DMS114 treated with DMSO at 0.1 percent for 48 hours (cell line): ENCODE results near the gene RGS9.

Experiments
- DNase-seq: peaks from one replicate; lab custom pipeline; 2025; ENCODE audit not compliant: unreplicated experiment; lab: John Stamatoyannopoulos, UW

RGS9 gene

GRCh38 chr17:65181237-65182061 lies 44.3 kb downstream of the RGS9 start:
- DNase-seq = no peak

DNA sequence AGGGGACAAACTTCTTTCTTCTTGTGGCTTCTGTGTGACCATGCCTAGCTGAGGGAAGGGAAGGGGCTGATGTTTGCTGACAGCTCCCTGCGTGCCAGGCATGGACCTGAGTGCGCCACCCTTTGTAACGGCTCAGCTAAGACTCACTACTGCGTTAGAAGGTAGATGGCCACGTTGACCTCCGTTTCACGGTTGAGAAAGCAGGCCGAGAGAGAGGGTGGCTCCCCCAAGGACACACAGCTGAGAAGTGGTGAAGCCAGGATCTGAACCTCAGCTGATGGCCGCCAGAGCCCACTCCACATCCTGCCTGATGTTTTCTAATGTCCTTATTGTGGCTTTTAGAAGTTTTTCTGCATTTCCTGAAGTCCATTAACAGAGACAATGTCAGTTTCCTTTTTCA lies 45.1 kb downstream of the RGS9 start:
- no peak for DNase-seq

GRCh38 chr17:65183736-65184135 lies 46.6 kb downstream of the RGS9 start:
- no peak for DNase-seq

- no peak for DNase-seq
Measured at GRCh38 chr17:65184235-65184959, 47.2 kb downstream of the RGS9 start.

GRCh38 chr17:65185062-65185461 lies 47.9 kb downstream of the RGS9 start:
- no peak for DNase-seq

DNA sequence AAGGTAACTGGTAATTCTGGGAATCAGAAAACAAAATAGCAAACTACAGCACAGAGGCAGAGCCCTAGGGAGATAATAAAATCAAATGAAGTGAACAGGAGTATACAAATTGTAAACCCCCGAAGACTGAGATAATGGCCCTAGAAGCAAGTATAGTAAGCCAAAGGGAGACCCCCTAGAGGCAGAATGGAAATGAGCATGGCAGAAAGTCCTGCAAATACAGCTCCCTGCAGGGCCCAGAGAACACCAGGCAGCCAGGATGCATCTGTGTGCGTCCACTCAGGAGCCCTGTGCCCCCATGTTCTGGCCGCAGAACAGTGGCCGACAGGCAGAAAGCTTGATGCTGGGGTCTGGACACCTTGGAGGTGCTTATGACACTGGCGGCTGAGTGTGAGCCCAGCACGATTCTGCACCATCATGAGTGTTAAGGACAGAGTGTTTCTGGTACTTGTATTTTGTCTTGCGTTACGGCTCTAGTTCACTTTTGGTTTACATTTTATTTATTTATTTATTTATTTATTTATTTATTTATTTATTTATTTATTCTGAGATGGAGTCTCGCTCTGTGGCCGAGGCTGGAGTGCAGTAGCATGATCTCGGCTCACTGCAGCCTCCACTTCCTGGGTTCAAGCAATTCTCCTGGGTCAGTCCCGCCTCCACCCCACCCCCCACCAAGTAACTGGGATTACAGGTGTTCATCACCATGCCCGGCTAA lies 48.7 kb downstream of the RGS9 start:
- DNase-seq = no peak

DNA sequence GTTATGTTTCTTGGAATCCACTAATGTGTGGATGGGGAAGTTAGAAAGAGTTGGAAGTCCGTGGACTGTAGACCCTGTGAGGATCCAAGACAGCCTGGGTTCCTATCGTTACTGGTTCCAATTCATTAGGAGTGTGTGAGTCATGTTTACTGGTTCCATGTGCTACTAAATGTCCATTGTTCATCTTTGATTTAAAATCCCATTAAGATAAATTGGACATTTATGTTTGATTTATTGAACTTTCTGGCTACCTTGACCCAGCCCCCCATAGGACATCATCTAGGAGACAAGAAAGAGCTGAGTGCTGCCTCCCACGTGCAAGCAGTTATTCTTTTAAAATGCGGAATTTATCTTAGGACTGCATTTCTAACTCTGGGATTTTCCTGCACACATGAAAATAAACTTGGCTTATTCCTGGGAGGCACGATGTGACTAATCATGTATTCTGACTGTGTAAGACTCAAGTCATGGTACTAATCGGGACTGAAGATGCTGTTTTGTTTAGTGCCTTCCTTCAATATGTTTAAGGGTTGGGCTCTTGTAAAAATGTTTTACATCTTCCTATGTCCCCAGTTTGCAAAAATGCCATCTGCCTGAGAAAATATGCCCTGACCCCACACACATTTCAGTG lies 53.4 kb downstream of the RGS9 start:
- DNase-seq = no peak

GRCh38 chr17:65191811-65192740 lies 54.9 kb downstream of the RGS9 start:
- no peak for DNase-seq

GRCh38 chr17:65193305-65193704 lies 56.1 kb downstream of the RGS9 start:
- DNase-seq = no peak

- DNase-seq = no peak
Measured at GRCh38 chr17:65193716-65194293, 56.6 kb downstream of the RGS9 start.

DNA sequence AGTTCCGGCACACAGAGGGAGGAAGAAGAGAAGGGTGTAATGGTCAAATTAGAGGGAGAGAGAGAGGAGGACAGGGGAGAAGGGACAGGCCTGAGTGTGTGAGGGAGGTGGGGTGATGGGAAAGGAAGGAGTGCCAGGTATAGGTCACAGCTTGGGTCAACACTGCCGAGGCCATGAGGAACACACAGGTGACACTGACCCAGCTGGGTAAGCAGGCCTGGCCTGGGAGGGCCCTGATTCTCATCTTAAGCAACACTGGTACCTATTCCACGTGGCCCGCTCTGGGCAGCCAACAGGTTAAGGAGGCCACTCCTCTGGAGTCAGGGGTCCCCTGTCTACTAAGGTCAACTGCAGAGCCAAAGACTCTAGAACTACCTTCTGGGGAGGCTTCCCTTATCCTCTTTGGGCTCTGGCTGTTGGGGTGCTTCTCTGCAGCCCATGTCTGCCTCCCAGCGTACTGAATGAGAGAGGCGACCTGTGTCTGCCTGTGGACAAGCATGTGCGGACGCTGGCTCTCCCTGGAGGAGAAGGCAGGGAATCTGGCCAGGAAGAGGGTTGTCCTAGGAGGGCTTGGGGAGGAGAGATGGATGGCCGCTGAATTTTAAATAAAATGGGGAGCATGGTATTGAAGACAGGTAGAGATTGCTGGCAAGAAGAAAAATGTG lies 57.6 kb downstream of the RGS9 start:
- no peak for DNase-seq

DNA sequence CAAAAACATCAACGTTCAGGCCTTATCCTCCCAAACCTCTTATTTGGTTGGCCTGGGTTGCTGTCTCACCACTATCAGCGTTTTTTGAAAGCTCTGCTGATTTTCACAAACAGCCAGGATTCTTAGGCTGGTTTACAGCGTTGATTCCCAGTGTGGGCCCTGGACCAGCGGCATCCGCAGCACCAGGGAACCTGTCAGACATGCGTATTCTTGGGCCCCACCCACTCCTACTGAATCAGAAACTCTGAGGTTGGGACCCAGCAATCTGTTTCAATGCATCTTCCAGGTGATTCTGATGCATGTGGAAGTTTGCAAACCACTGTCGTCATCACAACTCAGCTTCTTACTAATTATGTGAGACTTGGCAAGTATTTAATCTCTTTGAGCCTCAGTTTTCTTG lies 58.5 kb downstream of the RGS9 start:
- DNase-seq = no peak

DNA sequence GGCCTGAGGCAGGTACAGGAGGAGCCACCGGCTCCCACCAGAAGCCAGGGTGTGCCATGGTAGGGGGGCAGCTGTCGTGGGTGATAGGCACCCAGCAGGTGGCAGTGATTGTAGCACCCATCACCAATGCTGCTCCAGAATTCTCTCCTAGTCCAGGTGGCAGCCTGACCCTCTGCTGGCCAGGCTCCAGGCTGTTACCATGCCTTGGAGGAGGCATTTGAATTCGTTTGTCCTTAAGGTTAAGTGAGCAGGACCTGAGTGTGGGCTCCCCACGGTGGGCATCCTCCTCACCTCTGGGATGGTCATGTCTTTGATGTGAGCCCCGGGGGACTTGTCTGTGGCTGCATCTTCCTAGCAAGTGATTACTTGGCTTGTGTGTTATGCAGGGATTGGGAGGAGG lies 59.4 kb downstream of the RGS9 start:
- no peak for DNase-seq

DNA sequence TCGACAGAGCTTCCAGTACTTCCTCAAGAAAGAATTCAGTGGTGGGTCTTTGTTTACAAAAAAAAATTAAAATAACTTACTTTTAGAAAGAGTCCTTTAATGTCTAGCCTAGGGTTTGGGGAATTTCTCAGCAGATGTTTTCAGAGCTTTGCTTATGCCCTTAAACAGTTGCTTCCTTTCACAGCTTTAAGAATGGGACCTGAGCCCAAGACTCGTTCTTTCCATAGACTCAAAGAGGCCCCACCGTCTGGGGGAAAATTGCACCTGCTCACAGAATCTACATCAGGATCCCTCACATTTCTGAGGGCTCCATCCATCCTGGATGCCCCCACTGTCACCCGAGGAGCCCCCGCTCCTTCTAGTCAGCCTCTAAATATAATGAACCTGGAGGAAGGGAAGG lies 60.0 kb downstream of the RGS9 start:
- no peak for DNase-seq

DNA sequence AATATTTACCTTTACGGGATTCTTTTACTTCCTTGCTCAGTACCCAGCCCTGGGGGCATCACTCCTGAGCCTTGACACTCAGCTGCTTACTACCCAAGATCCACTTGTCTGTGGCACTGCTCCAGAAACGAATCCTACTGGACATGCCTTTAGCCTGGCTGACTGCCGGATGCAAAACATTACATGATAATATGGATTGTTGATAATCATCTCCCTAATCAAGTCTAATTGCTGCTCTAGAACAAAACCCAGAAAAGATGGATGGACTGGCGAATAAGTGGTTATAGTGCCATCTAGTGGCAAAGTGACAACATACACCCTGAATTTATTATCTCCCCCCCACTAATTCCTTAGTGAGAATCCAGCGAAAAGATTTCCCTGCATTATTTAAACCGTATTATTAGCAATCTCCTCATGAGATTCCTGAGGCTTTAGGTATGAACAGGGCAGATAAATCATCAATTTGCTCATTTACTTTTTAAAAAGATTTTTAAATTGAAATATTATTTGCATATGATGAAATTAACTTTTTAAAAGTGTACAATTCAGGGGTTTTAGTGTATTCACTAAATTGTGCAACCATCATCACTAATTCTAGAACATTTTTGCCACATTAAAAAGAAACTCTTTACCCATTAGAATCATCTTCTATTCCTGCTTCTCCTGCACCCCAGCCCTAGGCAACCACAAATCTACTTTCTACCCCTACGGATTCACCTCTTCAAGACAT lies 61.6 kb downstream of the RGS9 start:
- DNase-seq = peak; percentile 58

GRCh38 chr17:65201331-65201730 lies 64.2 kb downstream of the RGS9 start:
- DNase-seq = no peak

DNA sequence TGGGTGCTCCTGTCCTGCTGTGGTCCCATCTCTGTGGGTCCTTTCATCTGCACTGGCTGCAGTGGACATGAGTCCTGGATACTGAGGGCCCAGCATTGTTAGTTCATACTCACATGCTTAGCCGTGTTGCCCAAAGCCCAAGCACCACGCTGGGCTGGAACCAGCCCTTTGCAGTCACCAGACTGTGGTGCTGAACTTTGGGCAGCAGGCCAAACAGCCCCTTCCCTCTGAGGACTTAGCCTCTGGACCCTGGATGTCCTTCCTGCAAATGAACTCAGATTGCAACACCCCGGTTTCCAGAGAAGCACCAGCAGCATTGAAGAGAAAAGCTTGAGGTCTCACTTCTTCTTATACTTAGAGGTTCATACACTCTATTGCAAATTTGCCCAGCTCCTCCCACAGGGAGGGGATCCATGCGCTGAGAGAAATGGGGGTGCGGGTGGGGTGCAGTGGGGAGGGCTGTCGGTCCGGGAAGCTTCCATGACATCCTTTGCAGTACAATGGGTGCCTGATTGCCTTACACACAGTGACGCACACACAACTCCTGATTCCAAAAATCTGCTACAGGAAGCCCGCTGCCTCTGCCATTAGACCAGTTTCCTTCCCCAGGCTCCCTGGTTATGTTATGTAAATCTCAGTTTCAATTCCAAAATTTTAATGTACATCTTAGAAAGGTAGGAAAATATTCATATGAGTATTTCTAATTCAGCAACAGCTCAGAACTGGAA lies 65.8 kb downstream of the RGS9 start:
- DNase-seq = no peak

DNA sequence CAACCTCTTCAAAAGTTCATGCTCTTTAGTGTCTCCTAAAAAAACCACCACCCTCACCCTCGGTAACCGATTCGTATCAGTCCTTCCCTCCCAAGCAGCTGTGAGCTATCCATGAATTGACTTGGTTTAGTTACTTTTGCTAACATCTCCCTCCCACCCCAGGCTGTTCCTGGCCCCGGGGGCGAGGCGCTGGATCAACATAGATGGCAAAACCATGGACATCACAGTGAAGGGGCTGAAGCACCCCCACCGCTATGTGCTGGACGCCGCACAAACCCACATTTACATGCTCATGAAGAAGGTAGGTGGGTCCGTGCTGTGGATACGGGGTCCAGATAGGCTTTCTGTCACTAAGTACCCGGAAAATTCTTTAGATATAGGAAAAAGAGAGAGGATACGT lies 66.8 kb downstream of the RGS9 start:
- no peak for DNase-seq
